IPS-18a (cell line): ENCODE data around the gene TMEM178B.

ENCODE experiments used
- H3K27ac ChIP-seq: one replicate; pipeline ENCODE4 v1.5.1; 2013; ENCODE audit warnings: low read length
- H3K27me3 ChIP-seq: one replicate; pipeline ENCODE4 v1.6.1; 2013; ENCODE audit warnings: mild to moderate bottlenecking, low read length; ENCODE audit not compliant: control insufficient read depth, insufficient read depth
- H3K36me3 ChIP-seq: one replicate; pipeline ENCODE4 v1.6.1; 2013; ENCODE audit warnings: low read depth, low read length; ENCODE audit not compliant: control insufficient read depth
- H3K4me1 ChIP-seq: one replicate; pipeline ENCODE4 v1.6.1; 2013; ENCODE audit warnings: low read depth, low read length; ENCODE audit not compliant: control insufficient read depth
- H3K4me3 ChIP-seq: one replicate; pipeline ENCODE4 v1.5.1; 2013; ENCODE audit warnings: low read length
- H3K9ac ChIP-seq: one replicate; pipeline ENCODE4 v1.6.1; 2013; ENCODE audit warnings: mild to moderate bottlenecking, low read length, moderate library complexity
- H3K9me3 ChIP-seq: one replicate; pipeline ENCODE4 v1.6.1; 2013; ENCODE audit warnings: low read depth, low read length; ENCODE audit not compliant: control insufficient read depth

Gene TMEM178B

DNA sequence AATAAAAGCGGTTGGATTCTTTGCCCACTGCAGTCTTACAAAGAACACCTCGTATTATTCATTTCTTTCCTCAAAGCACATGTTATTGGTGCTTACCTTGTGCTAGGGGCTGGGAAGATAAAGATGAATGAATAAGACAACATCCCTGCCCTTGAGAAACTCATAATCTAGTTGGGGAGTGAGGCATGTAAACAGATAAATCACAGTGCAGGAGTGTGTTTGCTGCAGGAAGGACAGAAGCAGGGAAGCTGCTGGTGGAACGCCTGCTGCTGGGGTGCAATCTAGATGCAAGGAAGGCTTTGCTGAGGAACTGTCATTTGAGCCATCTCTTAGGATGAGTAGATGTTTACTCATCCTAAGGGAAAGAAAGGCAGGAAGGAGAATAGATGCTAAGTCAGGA is 135.6 kb downstream of the TMEM178B start:
- H3K36me3 ChIP-seq: no peaks in the 10 kb centered on the region
- peaks cover 28% of the 10 kb centered on the region for H3K4me1 ChIP-seq
- no peaks in the 10 kb centered on the region for H3K27me3 ChIP-seq
- H3K9ac ChIP-seq: no peak overlapping the region
- H3K4me3 ChIP-seq: no peak overlapping the region
- H3K27ac ChIP-seq: no peak overlapping the region
- H3K9me3 ChIP-seq: no peaks in the 10 kb centered on the region

DNA sequence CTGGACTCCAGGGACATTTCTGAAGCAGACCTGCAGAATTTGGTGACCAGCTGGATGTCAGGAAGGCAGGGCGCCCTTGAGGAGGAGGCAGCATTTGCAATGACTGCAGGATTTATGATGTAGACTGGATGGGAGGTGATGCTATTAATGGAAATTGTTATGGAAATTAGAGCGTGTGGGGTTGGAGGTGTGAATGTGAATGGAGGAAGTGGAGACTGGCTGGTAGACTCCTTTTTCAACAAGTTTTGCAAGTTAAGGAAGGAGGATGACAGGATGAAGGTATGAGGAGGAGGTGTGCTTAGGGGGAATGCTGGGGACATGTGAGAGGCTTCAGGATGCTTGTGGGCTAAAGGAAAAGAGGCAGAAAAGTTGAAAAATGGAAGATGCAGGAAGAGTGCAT is 137.0 kb downstream of the TMEM178B start:
- Histone ChIP-seq H3K27ac (no peak overlapping the region), H3K4me1 (peaks cover 28% of the 10 kb centered on the region), H3K9me3 (no peaks in the 10 kb centered on the region), H3K27me3 (no peaks in the 10 kb centered on the region), H3K9ac (no peak overlapping the region), H3K36me3 (no peaks in the 10 kb centered on the region), H3K4me3 (no peak overlapping the region)

DNA sequence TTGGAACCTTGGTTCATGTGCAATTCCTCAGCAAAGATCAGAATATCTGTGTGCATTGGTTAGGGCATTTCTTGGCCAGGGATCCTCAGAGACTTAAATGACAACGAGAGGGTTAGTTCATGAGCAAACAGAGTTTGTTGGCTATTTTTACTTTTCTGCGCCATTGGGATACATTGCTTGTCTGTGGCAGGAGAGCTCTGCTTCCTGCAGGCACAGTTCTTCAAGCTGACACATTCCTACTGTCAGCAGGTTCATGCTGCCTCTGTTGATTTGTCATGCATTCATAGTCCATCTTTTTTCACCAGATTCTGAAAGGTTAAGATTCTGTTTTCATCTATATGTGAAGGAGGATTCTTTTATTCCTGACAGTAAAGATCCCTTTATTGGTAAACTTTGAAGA is 139.4 kb downstream of the TMEM178B start:
- Histone ChIP-seq H3K27ac (no peak overlapping the region), H3K4me3 (no peak overlapping the region), H3K4me1 (peaks cover 28% of the 10 kb centered on the region), H3K27me3 (no peaks in the 10 kb centered on the region), H3K9me3 (no peaks in the 10 kb centered on the region), H3K36me3 (no peaks in the 10 kb centered on the region), H3K9ac (no peak overlapping the region)

DNA sequence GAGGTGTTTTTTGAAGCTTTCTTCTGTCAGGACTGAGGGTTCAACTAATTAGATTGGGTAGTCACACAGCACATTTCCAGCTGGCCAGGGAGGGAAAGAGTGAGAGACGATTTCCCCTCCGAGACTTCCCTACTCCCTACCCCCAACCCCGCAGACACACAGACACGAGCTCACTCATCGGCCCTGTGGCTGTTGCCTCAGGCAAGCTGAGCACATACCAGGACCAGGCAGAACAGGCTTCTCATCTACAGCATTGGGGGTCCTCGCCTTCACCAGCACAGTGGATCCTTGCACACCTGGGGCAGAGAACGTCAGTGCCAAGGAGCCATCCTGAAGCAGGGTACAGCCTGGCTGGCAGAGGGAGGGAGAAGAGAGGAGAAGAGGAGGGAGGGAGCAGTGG is 144.1 kb downstream of the TMEM178B start:
- Histone ChIP-seq H3K4me1 (no peaks in the 10 kb centered on the region), H3K36me3 (no peaks in the 10 kb centered on the region), H3K4me3 (no peak overlapping the region), H3K9ac (no peak overlapping the region), H3K27ac (no peak overlapping the region), H3K9me3 (no peaks in the 10 kb centered on the region), H3K27me3 (no peaks in the 10 kb centered on the region)

GRCh38 chr7:141218941-141219340 is 145.1 kb downstream of the TMEM178B start:
- Histone ChIP-seq H3K27me3 (no peaks in the 10 kb centered on the region), H3K36me3 (no peaks in the 10 kb centered on the region), H3K9me3 (no peaks in the 10 kb centered on the region), H3K4me1 (no peaks in the 10 kb centered on the region), H3K27ac (no peak overlapping the region), H3K9ac (no peak overlapping the region), H3K4me3 (no peak overlapping the region)

DNA sequence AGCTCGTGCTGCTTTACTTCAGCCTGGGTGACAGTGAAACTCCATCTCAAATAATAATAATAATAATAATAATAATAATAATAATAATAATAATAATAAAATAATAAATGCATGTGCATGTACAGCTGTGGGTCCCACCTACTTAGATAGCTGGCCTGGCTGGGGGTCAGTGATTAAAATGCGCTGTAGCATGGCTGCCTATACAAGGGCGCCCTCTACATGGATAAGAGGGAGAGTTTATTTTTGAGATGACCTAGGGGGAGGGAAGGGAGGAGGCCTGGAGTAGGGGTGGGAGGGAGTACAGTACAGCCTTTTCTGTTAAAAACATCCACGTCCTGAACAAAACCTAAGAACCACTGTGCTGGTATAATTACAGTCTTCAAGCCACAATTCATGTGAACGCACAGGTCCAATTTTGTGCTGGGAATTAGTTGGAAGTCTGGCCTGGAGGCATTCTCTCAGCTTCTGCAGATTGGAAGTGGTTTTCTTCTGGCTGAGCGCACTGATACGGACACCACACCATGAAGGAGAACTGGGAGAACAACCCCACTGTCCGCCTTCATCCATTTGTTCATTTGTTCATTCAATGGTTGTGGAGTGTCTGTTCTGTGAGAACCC is 146.5 kb downstream of the TMEM178B start:
- H3K9me3 ChIP-seq: no peaks in the 10 kb centered on the region
- no peak overlapping the region for H3K27ac ChIP-seq
- no peak overlapping the region for H3K4me3 ChIP-seq
- no peaks in the 10 kb centered on the region for H3K27me3 ChIP-seq
- H3K4me1 ChIP-seq: no peaks in the 10 kb centered on the region
- H3K9ac ChIP-seq: no peak overlapping the region
- no peaks in the 10 kb centered on the region for H3K36me3 ChIP-seq

GRCh38 chr7:141221007-141221612 is 147.2 kb downstream of the TMEM178B start:
- no peaks in the 10 kb centered on the region for H3K36me3 ChIP-seq
- H3K9ac ChIP-seq: no peak overlapping the region
- H3K9me3 ChIP-seq: no peaks in the 10 kb centered on the region

DNA sequence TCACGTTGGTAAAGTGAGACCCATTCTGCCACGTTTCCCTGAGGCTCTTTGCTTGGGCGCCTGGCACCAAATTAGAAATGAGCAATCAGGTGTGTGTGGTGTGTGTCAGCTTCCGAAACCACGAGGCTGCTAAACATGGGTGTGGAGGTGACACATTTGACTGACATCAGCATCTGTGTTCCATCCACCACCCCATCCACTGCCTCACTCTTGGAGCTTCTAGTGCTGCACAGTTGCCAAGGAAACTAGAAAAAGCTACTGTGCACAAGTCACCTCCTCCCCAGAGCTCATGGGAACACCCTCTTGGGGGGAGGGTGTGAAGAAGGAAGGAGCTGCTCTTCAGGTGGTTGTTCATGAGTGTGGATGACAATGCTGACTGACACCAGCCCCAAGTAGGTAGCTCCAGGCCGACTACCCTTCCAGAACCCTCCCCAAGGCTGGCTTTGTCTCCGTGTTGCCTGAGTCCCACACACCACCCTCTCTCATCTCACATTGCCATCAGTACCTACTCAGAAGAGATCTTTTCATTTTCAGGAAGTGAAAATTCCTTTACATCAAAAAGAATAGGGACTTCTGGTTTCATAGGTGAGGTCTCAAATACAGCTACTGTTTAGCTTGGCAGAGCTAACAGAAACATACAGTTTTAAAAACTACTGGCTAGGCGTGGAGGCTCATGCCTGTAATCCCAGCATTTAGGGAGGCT is 152.2 kb downstream of the TMEM178B start:
- H3K27me3 ChIP-seq: no peaks in the 10 kb centered on the region
- no peaks in the 10 kb centered on the region for H3K9me3 ChIP-seq
- H3K36me3 ChIP-seq: no peaks in the 10 kb centered on the region
- H3K4me1 ChIP-seq: no peaks in the 10 kb centered on the region
- no peak overlapping the region for H3K9ac ChIP-seq
- no peak overlapping the region for H3K4me3 ChIP-seq
- no peak overlapping the region for H3K27ac ChIP-seq

More at GRCh38 chr7:141221007-141221612, 147.2 kb downstream of the TMEM178B start:
- Histone ChIP-seq H3K4me3 (no peak overlapping the region), H3K27ac (no peak overlapping the region), H3K4me1 (no peaks in the 10 kb centered on the region), H3K27me3 (no peaks in the 10 kb centered on the region)

DNA sequence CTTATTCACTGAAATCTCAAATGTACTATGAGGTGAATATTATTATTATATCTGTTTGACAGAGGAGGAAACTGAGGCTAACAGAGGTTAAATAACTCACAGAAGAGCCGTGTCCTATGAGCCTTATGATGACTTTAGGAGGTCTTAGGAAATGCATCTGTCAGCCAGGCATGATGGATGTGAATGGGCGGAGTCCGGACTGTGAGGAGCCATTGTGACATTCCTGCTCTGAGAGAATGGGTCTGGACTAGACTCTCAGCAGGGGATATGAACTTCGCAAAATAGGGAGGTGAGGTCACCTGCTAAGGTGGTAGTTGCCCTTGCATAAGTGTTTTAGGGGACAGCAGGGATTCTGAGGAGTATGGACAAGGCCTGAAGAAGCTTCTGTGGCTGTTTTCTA is 153.6 kb downstream of the TMEM178B start:
- H3K9ac ChIP-seq: no peak overlapping the region
- no peak overlapping the region for H3K4me3 ChIP-seq
- no peaks in the 10 kb centered on the region for H3K27me3 ChIP-seq
- H3K9me3 ChIP-seq: no peaks in the 10 kb centered on the region
- no peaks in the 10 kb centered on the region for H3K4me1 ChIP-seq
- H3K36me3 ChIP-seq: no peaks in the 10 kb centered on the region
- no peak overlapping the region for H3K27ac ChIP-seq

- no peaks in the 10 kb centered on the region for H3K9me3 ChIP-seq
- H3K27ac ChIP-seq: no peak overlapping the region
- H3K4me1 ChIP-seq: no peaks in the 10 kb centered on the region
- no peaks in the 10 kb centered on the region for H3K36me3 ChIP-seq
- H3K27me3 ChIP-seq: no peaks in the 10 kb centered on the region
- no peak overlapping the region for H3K9ac ChIP-seq
- H3K4me3 ChIP-seq: no peak overlapping the region
Measured at GRCh38 chr7:141228482-141228881, 154.6 kb downstream of the TMEM178B start.

DNA sequence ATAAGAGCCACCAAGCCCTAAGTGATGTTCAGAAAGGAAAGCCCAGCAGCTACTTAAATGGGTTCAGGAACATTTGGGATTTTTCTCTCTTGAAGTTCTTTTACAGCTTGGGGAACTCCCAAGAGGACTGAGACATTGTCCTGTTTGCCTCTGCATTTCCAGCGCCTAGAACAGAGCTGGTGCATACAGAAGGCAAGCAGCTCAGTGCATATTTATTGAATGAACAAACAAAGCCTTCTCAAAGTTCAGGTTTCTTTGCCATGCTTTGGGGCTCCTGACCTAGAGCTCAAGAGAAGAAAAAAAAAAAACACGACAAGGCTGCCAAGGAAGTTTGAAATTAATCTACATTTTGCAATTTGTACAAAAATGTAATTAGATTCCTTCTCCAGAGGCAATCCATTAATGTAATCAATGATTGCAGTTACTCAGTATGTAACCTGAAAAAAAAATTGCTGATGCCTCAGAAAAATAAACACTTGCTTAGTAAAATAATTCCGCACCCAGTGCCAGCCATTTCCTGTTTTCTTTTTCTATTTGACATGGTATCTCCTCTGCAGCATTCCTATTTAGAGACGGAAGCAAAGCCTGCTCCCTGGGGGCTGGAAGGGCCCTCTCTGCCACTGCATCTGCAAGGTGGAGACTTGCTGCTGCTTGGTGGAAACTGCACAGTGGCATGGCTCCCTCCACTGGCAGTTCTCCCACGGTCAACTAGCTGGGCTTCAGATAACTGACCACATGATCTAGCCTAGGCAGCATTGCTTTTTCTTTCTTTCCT is 157.3 kb downstream of the TMEM178B start:
- no peaks in the 10 kb centered on the region for H3K4me1 ChIP-seq
- H3K36me3 ChIP-seq: no peaks in the 10 kb centered on the region
- no peak overlapping the region for H3K9ac ChIP-seq
- H3K27ac ChIP-seq: no peak overlapping the region
- H3K9me3 ChIP-seq: no peaks in the 10 kb centered on the region
- no peaks in the 10 kb centered on the region for H3K27me3 ChIP-seq
- no peak overlapping the region for H3K4me3 ChIP-seq
